GM10266 (cell line): ENCODE data around the gene LBX2.
A peak's percentile ranks its signal among the peaks of the same experiment; 100 is the strongest.

Experiments used
- DNase-seq: peaks from one replicate; pipeline ENCODE4 v3.0.0; 2012; ENCODE audit errors: extremely low spot score
- TF ChIP-seq, protein P1 (sequence below): IDR thresholded peaks from 2 replicates; pipeline ENCODE4 v1.5.1; 2012; ENCODE audit warnings: mild to moderate bottlenecking, low read depth; ENCODE audit not compliant: control insufficient read depth, insufficient read depth; ENCODE audit errors: missing control alignments

Gene LBX2

DNA sequence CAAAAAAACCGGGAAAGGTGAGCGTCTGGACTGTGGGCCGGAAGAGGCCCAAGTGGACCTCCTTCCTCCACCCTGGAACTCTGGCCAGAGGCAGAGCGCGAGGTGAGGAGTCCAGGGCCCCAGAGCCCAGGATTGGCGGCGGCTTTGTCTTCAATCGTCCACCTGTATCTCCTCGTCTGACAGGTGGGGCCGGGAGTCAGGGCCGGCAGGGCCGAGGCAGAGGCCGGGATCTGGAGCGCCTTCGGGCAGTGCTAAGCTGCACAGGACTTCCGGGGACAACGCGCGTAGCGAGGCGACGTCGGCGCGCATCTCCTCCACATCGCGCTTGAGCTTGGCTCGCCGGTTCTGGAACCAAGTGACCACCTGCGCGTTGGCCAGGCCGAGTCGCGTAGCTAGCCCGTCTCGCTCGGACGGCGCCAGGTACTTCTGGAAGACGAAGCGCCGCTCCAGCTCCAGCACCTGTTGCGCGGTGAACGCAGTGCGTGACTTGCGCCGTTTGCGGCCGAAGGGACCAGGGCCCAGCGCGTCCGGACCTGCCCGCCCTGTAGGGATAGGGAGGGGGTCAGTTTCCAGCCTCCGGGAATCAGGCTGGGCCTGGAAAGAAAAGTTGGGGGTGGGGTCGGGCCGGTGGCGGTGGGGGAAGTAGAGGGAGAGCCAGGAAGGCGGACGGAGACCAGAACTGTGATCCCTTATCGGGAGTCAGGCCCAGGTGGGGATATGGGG is 1.5 kb downstream of the LBX2 start:
- peak; percentile 47 for DNase-seq
- TF ChIP-seq, protein P1, sequence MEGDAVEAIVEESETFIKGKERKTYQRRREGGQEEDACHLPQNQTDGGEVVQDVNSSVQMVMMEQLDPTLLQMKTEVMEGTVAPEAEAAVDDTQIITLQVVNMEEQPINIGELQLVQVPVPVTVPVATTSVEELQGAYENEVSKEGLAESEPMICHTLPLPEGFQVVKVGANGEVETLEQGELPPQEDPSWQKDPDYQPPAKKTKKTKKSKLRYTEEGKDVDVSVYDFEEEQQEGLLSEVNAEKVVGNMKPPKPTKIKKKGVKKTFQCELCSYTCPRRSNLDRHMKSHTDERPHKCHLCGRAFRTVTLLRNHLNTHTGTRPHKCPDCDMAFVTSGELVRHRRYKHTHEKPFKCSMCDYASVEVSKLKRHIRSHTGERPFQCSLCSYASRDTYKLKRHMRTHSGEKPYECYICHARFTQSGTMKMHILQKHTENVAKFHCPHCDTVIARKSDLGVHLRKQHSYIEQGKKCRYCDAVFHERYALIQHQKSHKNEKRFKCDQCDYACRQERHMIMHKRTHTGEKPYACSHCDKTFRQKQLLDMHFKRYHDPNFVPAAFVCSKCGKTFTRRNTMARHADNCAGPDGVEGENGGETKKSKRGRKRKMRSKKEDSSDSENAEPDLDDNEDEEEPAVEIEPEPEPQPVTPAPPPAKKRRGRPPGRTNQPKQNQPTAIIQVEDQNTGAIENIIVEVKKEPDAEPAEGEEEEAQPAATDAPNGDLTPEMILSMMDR, result no peak

DNA sequence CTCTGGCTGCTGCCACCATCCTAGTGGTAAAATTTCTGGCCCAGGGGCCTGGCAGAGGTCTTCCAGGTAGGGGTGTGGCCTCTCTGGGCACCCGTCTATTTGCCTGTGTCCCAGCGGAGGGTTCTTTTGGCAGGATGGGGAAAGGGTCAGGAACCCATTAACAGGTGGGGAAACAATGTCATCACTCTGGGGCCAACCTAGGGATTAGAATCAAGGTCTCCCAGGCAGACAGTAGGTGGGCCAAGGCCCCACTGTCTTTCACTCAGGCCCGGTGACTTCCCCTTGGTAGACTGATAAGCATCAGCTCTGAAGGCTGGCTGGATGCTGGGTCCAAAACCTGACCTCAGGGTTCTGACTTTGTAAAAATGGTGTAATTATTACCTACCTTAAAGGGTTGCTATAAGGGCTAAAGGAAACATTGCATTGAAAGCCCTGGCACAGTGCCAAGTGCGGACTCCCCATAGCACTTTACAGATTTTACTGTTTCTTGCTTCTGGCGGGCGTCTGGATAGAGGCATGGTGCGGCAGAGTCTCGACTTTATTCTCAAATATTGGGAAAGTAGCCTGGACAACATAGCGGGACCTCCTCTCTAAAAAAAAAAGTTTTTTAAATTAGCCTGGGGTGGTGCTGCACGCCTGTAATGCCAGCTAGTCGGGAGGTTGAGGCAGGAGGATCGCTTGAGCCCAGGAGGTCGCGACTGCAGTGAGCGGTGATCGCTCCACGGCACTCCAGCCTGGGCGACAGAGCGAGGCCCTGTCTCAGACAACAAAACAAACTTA is 2.2 kb downstream of the LBX2 start:
- TF ChIP-seq, protein P1, result no peak
- no peak for DNase-seq

DNA sequence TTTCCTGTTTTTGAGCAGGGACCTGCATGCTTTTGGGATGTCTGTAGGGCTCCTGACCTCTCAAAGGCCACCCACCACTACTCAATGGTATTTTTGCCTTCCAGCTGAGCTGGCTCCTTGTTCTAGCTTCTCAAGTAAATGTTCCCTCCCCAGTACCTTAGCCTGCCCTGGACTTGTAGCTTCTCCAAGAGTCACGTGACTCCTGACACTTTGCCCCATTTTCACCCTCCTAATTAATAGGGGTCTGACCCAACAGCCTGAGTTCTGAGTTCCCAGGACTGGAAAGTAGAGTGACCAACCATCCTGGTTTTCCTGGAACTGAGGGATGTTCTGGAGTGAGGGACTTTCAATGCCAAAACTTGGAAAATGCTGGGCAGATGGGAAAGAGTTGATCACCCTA is 4.0 kb downstream of the LBX2 start:
- no peak for DNase-seq
- TF ChIP-seq, protein P1, result no peak

DNA sequence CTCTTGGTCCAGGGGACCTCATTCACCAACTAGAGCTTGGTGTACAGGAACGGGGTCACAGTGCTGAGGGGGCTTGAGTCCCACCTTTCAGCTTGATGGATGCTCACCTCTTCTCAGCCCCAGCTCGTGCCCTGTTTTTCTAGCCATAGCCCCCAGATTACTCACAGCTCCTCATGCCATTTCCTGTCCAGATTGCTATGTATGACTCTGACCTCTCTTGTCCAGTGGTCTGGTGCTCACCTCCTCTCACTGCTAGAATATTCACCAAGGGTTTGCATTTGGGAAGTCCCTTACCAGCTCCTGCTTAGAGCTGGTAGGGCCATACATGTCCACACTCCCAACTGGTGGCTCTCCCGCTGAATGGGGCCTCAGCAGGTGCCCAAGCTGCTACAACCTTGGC is 5.9 kb downstream of the LBX2 start:
- DNase-seq, result no peak

DNA sequence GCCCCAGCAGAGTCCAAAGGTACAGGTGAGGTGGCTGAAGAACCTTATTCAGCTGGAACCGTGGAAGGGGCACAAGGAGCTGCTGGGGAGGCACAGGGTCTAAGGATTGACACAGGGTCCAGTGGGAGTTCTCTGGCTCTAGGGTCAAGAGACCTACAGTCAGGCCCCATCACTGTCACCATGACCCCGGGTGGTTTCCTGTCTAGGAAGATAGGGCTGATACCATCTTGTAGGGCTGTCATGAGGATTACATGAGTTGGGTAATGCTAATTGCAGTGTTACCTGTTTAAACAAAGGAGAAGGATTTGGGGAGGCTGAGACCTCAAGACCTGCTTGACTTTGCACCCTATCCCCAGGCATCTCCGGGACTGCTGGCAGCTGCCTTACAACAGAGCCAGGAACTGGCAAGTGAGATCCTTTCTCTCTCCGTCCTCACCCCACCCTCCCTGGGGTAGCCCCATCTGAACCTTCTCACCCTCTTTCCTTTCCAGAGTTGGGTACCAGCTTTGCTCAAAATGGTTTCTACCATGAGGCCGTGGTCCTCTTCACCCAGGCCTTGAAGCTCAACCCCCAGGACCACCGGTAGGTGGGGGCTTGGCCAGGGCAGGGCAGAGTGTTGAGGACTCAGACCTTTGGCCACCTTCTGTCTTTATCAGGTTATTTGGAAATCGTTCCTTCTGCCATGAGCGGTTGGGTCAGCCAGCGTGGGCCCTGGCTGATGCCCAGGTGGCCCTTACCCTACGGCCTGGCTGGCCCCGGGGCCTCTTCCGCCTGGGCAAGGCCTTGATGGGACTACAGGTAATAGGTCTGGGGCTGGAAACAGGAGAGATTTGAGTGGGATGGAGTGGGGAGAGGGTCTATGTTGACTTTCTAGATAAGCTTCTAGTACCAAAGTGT is 7.5 kb downstream of the LBX2 start:
- DNase-seq, result no peak
- TF ChIP-seq, protein P1, result no peak

More for the DNA sequence above, 5.9 kb downstream of the LBX2 start:
- TF ChIP-seq, protein P1, result no peak

DNA sequence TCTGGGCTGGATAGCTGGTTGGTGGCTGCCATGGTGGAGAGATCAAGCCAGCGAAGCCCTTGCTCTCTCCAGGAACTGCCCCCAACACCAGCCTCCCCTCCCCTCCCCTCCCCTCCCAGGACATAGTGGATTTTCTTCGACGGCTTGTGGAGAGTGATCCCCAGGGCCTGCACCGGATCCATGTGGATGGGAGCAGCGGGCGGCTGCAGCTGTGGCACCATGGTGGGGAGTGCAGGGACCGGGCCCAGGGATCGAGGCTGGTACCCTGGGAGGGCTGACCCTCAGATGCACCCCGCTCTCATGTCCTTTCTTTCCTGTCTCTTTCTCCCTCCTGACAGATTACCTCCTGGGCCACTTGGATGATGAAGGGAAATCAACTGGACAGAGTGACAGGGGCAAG is 9.5 kb downstream of the LBX2 start:
- no peak for DNase-seq
- TF ChIP-seq, protein P1, result no peak
